Naive thymus-derived CD4-positive, alpha-beta T cell (primary cell): ENCODE results near the gene OR6A2. TPM values are rescaled to one million over a fixed set of nuclear protein-coding genes. Genes with fewer than 3 reads are reported as not detected.

Experiments used
- ATAC-seq: fragments of 150-1000 bp; cut with Tn5 transposase; 2 replicates; pipeline ENCODE4 v1.10.0; 2021; ENCODE audit warnings: mild to moderate bottlenecking, moderate library complexity
- CTCF ChIA-PET: fragments of 350-600 bp; sonication (Branson Sonifier 250); formaldehyde crosslinking; loops from one replicate; lab custom pipeline; 2021; ENCODE audit warnings: antibody characterized with exemption; lab: Charles Lee
- POLR2A ChIA-PET: fragments of 350-600 bp; sonication (Branson Sonifier 250); formaldehyde crosslinking; loops from one replicate; lab custom pipeline; 2021; ENCODE audit warnings: antibody characterized with exemption, inconsistent platforms; lab: Charles Lee
- DNase-seq, 9 donors: peaks; one replicate each; pipeline versions ENCODE4 v3.0.0 to v3.0.0-alpha.2; 2020 to 2022; ENCODE audit warnings: mixed read lengths in 1 of 9
- H3K27ac ChIP-seq: one replicate; pipeline ENCODE4 v1.7.0; 2013; ENCODE audit warnings: mild to moderate bottlenecking, low read depth, low read length, moderate library complexity
- H3K27me3 ChIP-seq, 2 donors: one replicate each; pipeline ENCODE4 v1.7.0; 2013; ENCODE audit warnings: low read length in 2 of 2, mild to moderate bottlenecking in 2 of 2, moderate library complexity in 2 of 2; ENCODE audit not compliant: control insufficient read depth in 2 of 2, insufficient read depth in 2 of 2
- H3K36me3 ChIP-seq, 3 experiments: 1 replicate in 2 of 3; 2 replicates in 1 of 3; pipeline ENCODE4 v1.7.0; 2013; ENCODE audit warnings: low read length in 3 of 3, mild to moderate bottlenecking in 3 of 3, moderate library complexity in 1 of 3; ENCODE audit not compliant: insufficient read depth in 3 of 3, control insufficient read depth in 2 of 3
- H3K4me1 ChIP-seq, 2 donors: one replicate each; pipeline ENCODE4 v1.7.0; 2013; ENCODE audit warnings: low read length in 2 of 2, mild to moderate bottlenecking in 2 of 2, moderate library complexity in 1 of 2; ENCODE audit not compliant: control insufficient read depth in 2 of 2, insufficient read depth in 2 of 2
- H3K4me3 ChIP-seq: 2 replicates; pipeline ENCODE4 v1.7.0; 2013; ENCODE audit warnings: mild to moderate bottlenecking, low read length
- H3K9me3 ChIP-seq, 3 experiments: 1 replicate in 2 of 3; 2 replicates in 1 of 3; pipeline ENCODE4 v1.7.0; 2013; ENCODE audit warnings: low read length in 3 of 3; ENCODE audit not compliant: control insufficient read depth in 2 of 3
- H3K27ac Mint-ChIP-seq, 9 donors: one replicate each; pipeline ENCODE4 v1.8.0; 2020 to 2022; ENCODE audit warnings: mixed read lengths in 9 of 9, mild to moderate bottlenecking in 8 of 9, moderate library complexity in 5 of 9, inconsistent platforms in 2 of 9
- H3K27me3 Mint-ChIP-seq, 5 donors: one replicate each; pipeline ENCODE4 v1.8.0; 2021 to 2022; ENCODE audit warnings: mixed read lengths in 5 of 5, mild to moderate bottlenecking in 1 of 5
- H3K36me3 Mint-ChIP-seq, 5 donors: one replicate each; pipeline ENCODE4 v1.8.0; 2020 to 2022; ENCODE audit warnings: mixed read lengths in 5 of 5, mild to moderate bottlenecking in 3 of 5, inconsistent platforms in 1 of 5
- H3K4me1 Mint-ChIP-seq, 7 donors: one replicate each; pipeline ENCODE4 v1.8.0; 2020 to 2022; ENCODE audit warnings: mixed read lengths in 7 of 7, mild to moderate bottlenecking in 3 of 7, inconsistent platforms in 1 of 7
- H3K4me3 Mint-ChIP-seq, 10 donors: one replicate each; pipeline ENCODE4 v1.8.0; 2020 to 2022; ENCODE audit warnings: mild to moderate bottlenecking in 10 of 10, mixed read lengths in 10 of 10, moderate library complexity in 6 of 10, inconsistent platforms in 2 of 10
- H3K9me3 Mint-ChIP-seq, 11 donors: one replicate each; pipeline ENCODE4 v1.8.0; 2020 to 2022; ENCODE audit warnings: mixed read lengths in 11 of 11, mild to moderate bottlenecking in 4 of 11, inconsistent platforms in 1 of 11, moderate library complexity in 1 of 11
- intact Hi-C, 2 donors: fragments of 100-400 bp; cut with micrococcal nuclease; formaldehyde crosslinking; loops; one replicate each; pipeline ENCODE4 v1.15.1; 2023
- polyA plus RNA-seq, 2 donors: library from polyadenylated mRNA; unstranded; fragments of 300-500 nt; fragmentation: Illumina TruSeq; gene quantifications; one replicate each; pipeline ENCODE4 v1.2.3, GENCODE V29; 2021
- total RNA-seq, 6 experiments: library from RNA in 5 of 6; stranded (reverse) in 5 of 6; gene quantifications; 1 replicate in 5 of 6; 2 replicates in 1 of 6; pipeline ENCODE4 v1.2.3 and lab custom pipeline; 2021 to 2026

OR6A2 gene
- total and polyA plus RNA-seq, 7 experiments from 2014 or later, result 0.34 TPM; not detected in 6

DNA sequence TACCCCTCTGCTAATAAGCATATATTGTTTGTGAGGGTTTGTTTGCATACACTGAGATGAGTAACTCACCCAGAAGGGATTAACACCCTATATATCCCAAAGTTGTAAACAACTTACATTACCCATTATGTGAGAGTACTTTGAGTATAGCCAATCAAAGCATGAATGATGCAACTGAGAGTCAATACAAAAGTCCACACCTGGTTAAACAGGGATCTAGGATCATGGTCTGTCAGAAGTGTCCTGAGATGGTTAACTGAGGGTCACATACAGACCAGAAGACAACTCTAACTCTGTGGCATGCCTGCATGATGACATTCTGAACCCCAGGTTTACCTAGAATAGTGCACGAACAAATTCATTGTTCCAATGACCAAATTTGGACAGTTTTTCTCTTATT lies 28.6 kb upstream of the OR6A2 start:
- Mint-ChIP-seq H3K27me3 (peaks cover 1 to 31% (median 18%) of the 10 kb centered on the region in 5 donors), H3K36me3 (no peaks in the 10 kb centered on the region), H3K9me3 (no peaks in the 10 kb centered on the region), H3K4me3 (no peak overlapping the region), H3K27ac (peak overlapping the region in 1 of 9 donors; percentile 14), H3K4me1 (peaks cover 0 to 1% (median 0%) of the 10 kb centered on the region in 7 donors)
- DNase-seq (no peak), ATAC-seq (no peak)
- ChIA-PET POLR2A (no interaction called here), CTCF (no interaction called here)
- Histone ChIP-seq H3K36me3 (no peaks in the 10 kb centered on the region), H3K27me3 (no peaks in the 10 kb centered on the region), H3K27ac (no peak overlapping the region), H3K4me3 (no peak overlapping the region), H3K4me1 (no peaks in the 10 kb centered on the region), H3K9me3 (no peaks in the 10 kb centered on the region)
- intact Hi-C loops, result no loop called here

DNA sequence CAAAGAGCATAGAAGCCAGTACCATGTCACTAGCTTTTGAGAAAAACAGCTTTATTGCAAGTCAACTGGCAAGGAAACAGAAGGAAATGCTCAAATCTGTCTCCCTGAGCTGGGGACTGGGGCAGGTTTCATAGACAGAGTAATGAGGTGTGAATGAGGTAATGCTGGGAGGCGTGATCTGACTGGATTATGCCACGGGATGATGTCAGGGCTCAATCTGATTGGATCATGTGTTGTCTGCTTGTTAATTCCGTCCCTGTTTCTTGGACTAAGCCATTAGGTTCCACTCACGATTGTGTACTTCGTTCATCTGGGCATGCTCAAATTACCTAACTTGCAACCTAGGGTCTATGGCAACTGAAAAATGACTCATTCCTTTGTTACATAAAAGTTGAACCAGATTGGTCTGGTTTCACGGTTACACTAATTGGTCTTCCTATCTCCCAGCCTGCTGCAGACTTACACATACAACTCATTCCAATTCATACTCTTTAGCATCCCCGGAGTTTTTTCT lies 25.8 kb upstream of the OR6A2 start:
- no peaks in the 10 kb centered on the region for H3K9me3 ChIP-seq
- CTCF ChIA-PET, result no interaction called here
- H3K36me3 ChIP-seq, result no peaks in the 10 kb centered on the region
- no peak for ATAC-seq
- POLR2A ChIA-PET, result no interaction called here
- Mint-ChIP-seq H3K27me3 (peaks cover 4 to 26% (median 19%) of the 10 kb centered on the region in 5 donors), H3K36me3 (peaks cover 0 to 1% (median 0%) of the 10 kb centered on the region in 5 donors), H3K4me3 (no peak overlapping the region), H3K4me1 (no peaks in the 10 kb centered on the region), H3K27ac (no peak overlapping the region), H3K9me3 (peaks cover 0 to 8% (median 2%) of the 10 kb centered on the region in 11 donors)
- DNase-seq, result no peak
- H3K27ac ChIP-seq, result no peak overlapping the region
- H3K27me3 ChIP-seq, result no peaks in the 10 kb centered on the region
- intact Hi-C loops, result no loop called here
- H3K4me1 ChIP-seq, result no peaks in the 10 kb centered on the region
- no peak overlapping the region for H3K4me3 ChIP-seq

DNA sequence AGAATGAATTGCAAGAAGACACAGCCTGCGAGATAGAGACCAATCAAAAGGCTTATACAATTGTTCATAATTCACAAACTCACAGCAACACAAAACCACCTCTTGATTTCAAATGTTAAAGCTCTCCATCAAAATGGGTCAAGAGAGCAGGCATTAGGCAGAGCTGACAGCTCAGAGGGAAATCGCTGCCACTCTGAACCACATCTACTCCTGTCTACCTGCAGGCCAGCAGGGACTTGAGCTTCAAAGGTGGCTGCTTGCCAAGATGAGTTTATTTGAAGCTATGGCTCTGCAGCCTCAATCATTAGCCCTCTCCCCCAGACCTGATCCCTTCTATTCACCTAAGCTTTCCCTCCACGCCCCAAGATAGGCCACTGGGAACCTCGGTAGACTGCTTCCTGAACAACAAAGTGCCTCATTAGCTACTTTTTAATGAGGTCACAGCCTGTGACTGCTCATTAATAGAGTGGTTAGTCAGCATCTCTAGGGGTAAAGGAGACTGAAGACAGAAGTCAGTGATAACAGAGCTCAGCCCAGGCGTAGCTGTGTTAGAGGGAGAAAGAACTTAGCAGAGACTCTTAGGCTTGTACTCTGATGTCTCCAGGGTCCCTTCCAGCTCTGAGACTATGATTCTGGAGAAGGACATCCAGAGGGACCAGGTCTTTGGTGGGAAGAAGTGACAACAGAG lies 24.8 kb upstream of the OR6A2 start:
- peaks cover 0 to 13% (median 5%) of the 10 kb centered on the region in 11 donors for H3K9me3 Mint-ChIP-seq
- DNase-seq, result no peak
- no peaks in the 10 kb centered on the region for H3K36me3 ChIP-seq
- no peak overlapping the region for H3K27ac ChIP-seq
- no peaks in the 10 kb centered on the region for H3K27me3 ChIP-seq
- H3K9me3 ChIP-seq, result no peaks in the 10 kb centered on the region
- intact Hi-C loops, result no loop called here
- ChIA-PET POLR2A (no interaction called here), CTCF (no interaction called here)
- H3K4me3 ChIP-seq, result no peak overlapping the region
- H3K4me1 ChIP-seq, result no peaks in the 10 kb centered on the region
- H3K36me3 Mint-ChIP-seq, result peaks cover 0 to 5% (median 0%) of the 10 kb centered on the region in 5 donors
- no peak overlapping the region for H3K4me3 Mint-ChIP-seq
- no peaks in the 10 kb centered on the region for H3K4me1 Mint-ChIP-seq
- H3K27ac Mint-ChIP-seq, result no peak overlapping the region
- no peak for ATAC-seq
- H3K27me3 Mint-ChIP-seq, result peaks cover 4 to 29% (median 24%) of the 10 kb centered on the region in 5 donors

DNA sequence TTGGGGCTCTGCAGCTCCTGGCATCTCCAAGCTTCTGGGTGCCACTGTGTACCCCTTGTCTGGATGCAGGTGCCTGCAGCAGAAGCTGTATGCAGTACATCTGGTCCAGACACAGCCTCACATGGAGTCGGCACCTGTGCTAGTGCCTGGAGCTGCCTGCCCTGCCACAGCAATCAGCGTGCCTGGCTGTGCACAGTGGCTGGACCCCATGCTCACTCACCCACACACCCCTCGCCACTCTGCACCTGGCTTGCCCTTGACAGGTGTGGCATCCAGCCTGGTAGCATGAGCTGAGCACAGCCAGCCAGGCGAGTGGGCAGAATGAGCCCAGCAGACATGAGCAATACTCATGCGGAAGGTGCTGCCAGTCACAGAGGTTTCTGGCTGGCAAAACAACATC lies 19.5 kb upstream of the OR6A2 start:
- Mint-ChIP-seq H3K27me3 (peaks cover 2 to 29% (median 20%) of the 10 kb centered on the region in 5 donors), H3K4me1 (no peaks in the 10 kb centered on the region), H3K4me3 (no peak overlapping the region), H3K36me3 (peaks cover 0 to 5% (median 0%) of the 10 kb centered on the region in 5 donors), H3K27ac (no peak overlapping the region), H3K9me3 (peaks cover 0 to 13% (median 5%) of the 10 kb centered on the region in 11 donors)
- intact Hi-C loops, result loop anchor here in 1 of 2 donors (10.0 kb wide), 1 partner anchor 626 kb away; no protein-coding TSS in a partner anchor
- Histone ChIP-seq H3K27ac (no peak overlapping the region), H3K9me3 (no peaks in the 10 kb centered on the region), H3K4me3 (no peak overlapping the region), H3K36me3 (no peaks in the 10 kb centered on the region), H3K4me1 (no peaks in the 10 kb centered on the region), H3K27me3 (no peaks in the 10 kb centered on the region)
- DNase-seq, result no peak
- ATAC-seq, result no peak
- CTCF ChIA-PET, result no interaction called here
- POLR2A ChIA-PET, result no interaction called here

DNA sequence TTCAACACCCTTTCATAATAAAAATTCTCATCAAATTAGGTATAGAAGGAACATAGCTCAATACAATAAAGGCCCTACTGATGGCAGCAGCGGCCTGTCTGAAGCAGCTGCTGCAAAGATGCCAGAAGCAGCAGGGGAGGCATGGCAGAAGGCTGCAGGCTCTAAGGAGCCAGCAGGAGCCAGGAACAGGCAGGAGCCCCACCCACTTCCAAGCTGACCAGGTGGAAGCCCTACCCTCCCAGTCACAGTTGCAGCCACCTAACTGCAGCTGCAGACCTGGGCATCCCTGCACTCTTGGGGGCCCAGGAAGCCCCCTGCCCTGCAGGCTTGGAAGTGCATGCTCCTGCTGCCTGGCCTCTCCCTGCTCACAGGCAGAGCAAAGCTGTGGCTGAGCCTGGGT lies 18.2 kb upstream of the OR6A2 start:
- intact Hi-C loops, result loop anchor here in 1 of 2 donors (10.0 kb wide), 1 partner anchor 627 kb away; no protein-coding TSS in a partner anchor
- Mint-ChIP-seq H3K4me3 (no peak overlapping the region), H3K36me3 (peaks cover 0 to 5% (median 0%) of the 10 kb centered on the region in 5 donors), H3K9me3 (peaks cover 0 to 13% (median 5%) of the 10 kb centered on the region in 11 donors), H3K27me3 (peaks cover 2 to 35% (median 22%) of the 10 kb centered on the region in 5 donors), H3K27ac (no peak overlapping the region), H3K4me1 (no peaks in the 10 kb centered on the region)
- no peaks in the 10 kb centered on the region for H3K9me3 ChIP-seq
- H3K4me3 ChIP-seq, result no peak overlapping the region
- no peaks in the 10 kb centered on the region for H3K4me1 ChIP-seq
- ChIA-PET POLR2A (no interaction called here), CTCF (no interaction called here)
- DNase-seq (no peak), ATAC-seq (no peak)
- H3K36me3 ChIP-seq, result no peaks in the 10 kb centered on the region
- H3K27me3 ChIP-seq, result no peaks in the 10 kb centered on the region
- H3K27ac ChIP-seq, result no peak overlapping the region

- Mint-ChIP-seq H3K36me3 (no peaks in the 10 kb centered on the region), H3K27me3 (peaks cover 14 to 49% (median 41%) of the 10 kb centered on the region in 5 donors), H3K4me3 (no peak overlapping the region), H3K9me3 (no peaks in the 10 kb centered on the region), H3K4me1 (peaks cover 0 to 2% (median 0%) of the 10 kb centered on the region in 7 donors), H3K27ac (no peak overlapping the region)
- H3K36me3 ChIP-seq, result no peaks in the 10 kb centered on the region
- H3K27me3 ChIP-seq, result peaks cover 0 to 3% of the 10 kb centered on the region in 2 donors
- CTCF ChIA-PET, result interaction anchor here (1.6 kb wide), 1 partner anchor 20 kb away, joined by 4 read pairs; no protein-coding TSS in a partner anchor
- no peak overlapping the region for H3K27ac ChIP-seq
- DNase-seq (no peak), ATAC-seq (no peak)
- H3K4me1 ChIP-seq, result no peaks in the 10 kb centered on the region
- POLR2A ChIA-PET, result no interaction called here
- H3K4me3 ChIP-seq, result no peak overlapping the region
- H3K9me3 ChIP-seq, result no peaks in the 10 kb centered on the region
- intact Hi-C loops, result loop anchor here in 1 of 2 donors (10.0 kb wide), 1 partner anchor 631 kb away; no protein-coding TSS in a partner anchor
Measured at GRCh38 chr11:6813656-6814055, 14.2 kb upstream of the OR6A2 start.
